D721Med (cell line): ENCODE measurements around the gene GNG7.

ENCODE experiments used
- DNase-seq: peaks from one replicate; pipeline ENCODE4 v3.0.0; 2011; ENCODE audit warnings: low spot score; ENCODE audit not compliant: insufficient read length
- FAIRE-seq: peaks from 2 replicates; lab custom pipeline; 2011; peaks lifted over from hg19 to GRCh38; lab: Jason Lieb, UNC
- CTCF ChIP-seq: IDR thresholded peaks from 2 replicates; pipeline ENCODE4 v1.5.1; 2012; ENCODE audit warnings: mild to moderate bottlenecking, control low read depth; ENCODE audit not compliant: insufficient read depth; ENCODE audit errors: missing control alignments

Gene GNG7

GRCh38 chr19:2631213-2631821 is 71.2 kb downstream of the GNG7 start:
- DNase-seq (no peak), FAIRE-seq (no peak)
- no peak for TF ChIP-seq CTCF

GRCh38 chr19:2630352-2631001 is 72.0 kb downstream of the GNG7 start:
- no peak for FAIRE-seq
- no peak for TF ChIP-seq CTCF
- DNase-seq, result no peak

- FAIRE-seq (no peak), DNase-seq (no peak)
Measured at GRCh38 chr19:2629491-2630351, 72.8 kb downstream of the GNG7 start.

GRCh38 chr19:2628597-2628996 is 73.9 kb downstream of the GNG7 start:
- no peak for TF ChIP-seq CTCF
- DNase-seq, result no peak
- no peak for FAIRE-seq

More at GRCh38 chr19:2629491-2630351, 72.8 kb downstream of the GNG7 start:
- no peak for TF ChIP-seq CTCF

- no peak for FAIRE-seq
- DNase-seq, result no peak
- TF ChIP-seq CTCF, result no peak
Measured at GRCh38 chr19:2627855-2628254, 74.6 kb downstream of the GNG7 start.

GRCh38 chr19:2627319-2627829 is 75.1 kb downstream of the GNG7 start:
- TF ChIP-seq CTCF, result no peak
- DNase-seq (no peak), FAIRE-seq (no peak)
